ENCODE data around the gene ABCA2. TPM values are rescaled to one million over a fixed set of nuclear protein-coding genes. Genes with fewer than 3 reads are reported as not detected.
"Not testable (repeated sequence)": the region's sequence is repeated elsewhere in the genome, so short reads cannot be mapped to it uniquely, and the experiment has no call there.

Gene ABCA2
- total and polyA plus RNA-seq, 11 donors: 13.1 to 44.3 (median 30.6) TPM

DNA sequence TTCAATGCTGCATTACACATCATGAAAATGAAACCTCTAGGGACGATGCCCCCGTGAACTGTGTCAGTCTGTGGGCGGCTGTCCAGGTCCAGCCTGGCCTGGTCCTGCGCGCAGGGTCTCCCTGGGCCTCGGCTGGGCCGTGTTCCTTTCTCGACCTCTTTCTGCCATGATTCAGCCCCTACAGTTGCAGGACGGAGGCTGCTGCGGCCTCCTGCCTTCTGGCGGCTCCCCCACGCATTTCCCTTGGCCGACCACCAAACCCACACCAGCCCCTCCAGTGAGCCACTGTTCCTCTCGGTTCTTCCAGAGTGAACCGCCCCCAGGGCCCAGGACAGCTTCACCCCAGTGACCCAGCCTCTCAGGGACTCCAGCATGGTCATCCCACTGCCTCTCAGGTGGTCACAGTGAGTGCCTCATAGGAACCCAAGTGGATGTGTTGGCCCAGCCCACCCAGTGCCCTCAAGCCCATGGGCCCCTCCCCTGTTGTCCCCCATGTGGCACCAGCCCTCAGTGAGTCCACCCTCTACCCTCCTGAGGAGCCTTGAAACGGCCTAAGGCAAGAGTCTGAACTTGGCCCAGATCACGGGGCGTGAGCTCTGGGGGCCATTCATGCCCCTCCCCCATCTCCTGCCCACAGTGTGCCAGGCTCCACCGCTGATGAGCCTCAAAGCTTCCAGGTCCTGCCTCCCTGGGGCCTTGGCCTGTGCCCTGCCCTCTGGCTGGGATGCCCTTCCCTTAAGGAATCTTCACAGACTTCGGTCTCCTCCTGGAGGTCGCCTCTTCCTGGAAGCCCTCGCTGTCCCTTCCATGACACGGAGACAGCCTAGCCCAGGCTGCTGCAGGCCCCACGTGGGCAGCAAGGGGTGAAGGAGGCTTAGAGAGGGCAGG lies 21.7 kb downstream of the ABCA2 start:
- ATAC-seq (peak in 3 of 4 donors; percentile 16 to 34 (median 32)), DNase-seq (no peak)
- WGBS, 4 donors: 65 to 76% (median 70%) methylated on average over 21 to 24 of the region's 24 CpGs
- H3K4me1 ChIP-seq: peaks cover 0 to 8% (median 0%) of the 10 kb centered on the region in 12 donors
- no peak overlapping the region for H3K27ac ChIP-seq
- intact Hi-C loops (cut with DNase I): no loop called here
- H3K36me3 ChIP-seq: peaks cover 0 to 25% (median 10%) of the 10 kb centered on the region in 9 donors
- H3K27me3 ChIP-seq: no peaks in the 10 kb centered on the region
- H3K9me3 ChIP-seq: peaks cover 0 to 6% (median 0%) of the 10 kb centered on the region in 12 donors
- TF ChIP-seq, protein P1, sequence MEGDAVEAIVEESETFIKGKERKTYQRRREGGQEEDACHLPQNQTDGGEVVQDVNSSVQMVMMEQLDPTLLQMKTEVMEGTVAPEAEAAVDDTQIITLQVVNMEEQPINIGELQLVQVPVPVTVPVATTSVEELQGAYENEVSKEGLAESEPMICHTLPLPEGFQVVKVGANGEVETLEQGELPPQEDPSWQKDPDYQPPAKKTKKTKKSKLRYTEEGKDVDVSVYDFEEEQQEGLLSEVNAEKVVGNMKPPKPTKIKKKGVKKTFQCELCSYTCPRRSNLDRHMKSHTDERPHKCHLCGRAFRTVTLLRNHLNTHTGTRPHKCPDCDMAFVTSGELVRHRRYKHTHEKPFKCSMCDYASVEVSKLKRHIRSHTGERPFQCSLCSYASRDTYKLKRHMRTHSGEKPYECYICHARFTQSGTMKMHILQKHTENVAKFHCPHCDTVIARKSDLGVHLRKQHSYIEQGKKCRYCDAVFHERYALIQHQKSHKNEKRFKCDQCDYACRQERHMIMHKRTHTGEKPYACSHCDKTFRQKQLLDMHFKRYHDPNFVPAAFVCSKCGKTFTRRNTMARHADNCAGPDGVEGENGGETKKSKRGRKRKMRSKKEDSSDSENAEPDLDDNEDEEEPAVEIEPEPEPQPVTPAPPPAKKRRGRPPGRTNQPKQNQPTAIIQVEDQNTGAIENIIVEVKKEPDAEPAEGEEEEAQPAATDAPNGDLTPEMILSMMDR (IDR thresholded peaks at IDR 0.05): no peak
- no peak for TF ChIP-seq POLR2A (IDR thresholded peaks at IDR 0.05)
- H3K4me3 ChIP-seq: no peak overlapping the region

DNA sequence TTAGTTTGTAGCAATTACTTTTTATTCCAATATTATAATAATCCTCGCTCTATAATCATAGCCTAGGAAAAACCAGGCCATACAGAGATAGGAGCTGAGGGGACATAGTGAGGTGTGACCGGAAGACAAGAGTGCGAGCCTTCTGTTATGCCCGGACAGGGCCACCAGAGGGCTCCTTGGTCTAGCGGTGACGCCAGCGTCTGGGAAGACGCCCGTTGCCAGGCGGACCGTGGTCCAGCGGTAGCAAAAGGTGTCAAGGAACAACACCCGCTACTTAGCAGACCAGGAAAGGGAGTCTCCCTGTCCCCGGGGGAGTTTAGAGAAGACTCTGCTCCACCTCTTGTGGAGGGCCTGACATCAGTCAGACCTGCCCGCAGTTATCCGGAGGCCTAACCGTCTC lies 23.8 kb downstream of the ABCA2 start:
- H3K4me3 ChIP-seq; H3K27me3 ChIP-seq; DNase-seq; H3K27ac ChIP-seq; intact Hi-C loops (cut with DNase I); ATAC-seq; H3K9me3 ChIP-seq: not testable (repeated sequence)
- TF ChIP-seq, protein P1 (IDR thresholded peaks at IDR 0.05): peak; percentile 8 to 48 (median 28)
- WGBS, 4 donors: 34 to 47% (median 43%) methylated on average over 17 of the region's 17 CpGs
- Histone ChIP-seq H3K4me1 (peaks cover 0 to 28% (median 0%) of the 10 kb centered on the region in 12 donors), H3K36me3 (peaks cover 0 to 11% (median 0%) of the 10 kb centered on the region in 9 donors)

DNA sequence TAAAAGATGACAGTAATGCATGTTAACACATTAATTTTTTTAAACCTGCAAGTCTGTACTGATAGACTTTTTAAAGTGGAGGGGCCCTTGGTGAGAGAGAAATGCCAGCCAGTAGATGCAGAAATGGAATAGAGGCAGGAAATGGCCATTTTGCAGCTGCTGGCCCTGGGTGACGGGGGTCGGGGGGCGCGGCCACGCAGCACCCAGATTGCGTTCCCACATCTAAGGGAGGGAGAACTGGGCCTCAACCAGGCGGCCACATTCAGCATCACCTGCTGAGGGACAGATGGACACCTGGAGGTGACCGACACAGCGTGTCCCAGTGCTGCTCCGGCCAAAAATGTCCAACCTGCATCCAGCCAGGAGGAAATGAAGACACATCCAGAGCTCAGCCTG lies 25.4 kb downstream of the ABCA2 start:
- Histone ChIP-seq H3K4me3 (no peak overlapping the region), H3K27me3 (peaks cover 0 to 5% (median 0%) of the 10 kb centered on the region in 9 donors), H3K4me1 (peaks cover 0 to 44% (median 0%) of the 10 kb centered on the region in 12 donors), H3K36me3 (peaks cover 0 to 2% (median 0%) of the 10 kb centered on the region in 9 donors), H3K27ac (no peak overlapping the region), H3K9me3 (peaks cover 0 to 6% (median 0%) of the 10 kb centered on the region in 12 donors)
- DNase-seq (no peak), ATAC-seq (no peak)
- TF ChIP-seq POLR2A (IDR thresholded peaks at IDR 0.05): no peak
- TF ChIP-seq, protein P1 (IDR thresholded peaks at IDR 0.05): no peak
- intact Hi-C loops (cut with DNase I): no loop called here
- WGBS, 4 donors: 84 to 90% (median 85%) methylated on average over 9 to 10 of the region's 10 CpGs

DNA sequence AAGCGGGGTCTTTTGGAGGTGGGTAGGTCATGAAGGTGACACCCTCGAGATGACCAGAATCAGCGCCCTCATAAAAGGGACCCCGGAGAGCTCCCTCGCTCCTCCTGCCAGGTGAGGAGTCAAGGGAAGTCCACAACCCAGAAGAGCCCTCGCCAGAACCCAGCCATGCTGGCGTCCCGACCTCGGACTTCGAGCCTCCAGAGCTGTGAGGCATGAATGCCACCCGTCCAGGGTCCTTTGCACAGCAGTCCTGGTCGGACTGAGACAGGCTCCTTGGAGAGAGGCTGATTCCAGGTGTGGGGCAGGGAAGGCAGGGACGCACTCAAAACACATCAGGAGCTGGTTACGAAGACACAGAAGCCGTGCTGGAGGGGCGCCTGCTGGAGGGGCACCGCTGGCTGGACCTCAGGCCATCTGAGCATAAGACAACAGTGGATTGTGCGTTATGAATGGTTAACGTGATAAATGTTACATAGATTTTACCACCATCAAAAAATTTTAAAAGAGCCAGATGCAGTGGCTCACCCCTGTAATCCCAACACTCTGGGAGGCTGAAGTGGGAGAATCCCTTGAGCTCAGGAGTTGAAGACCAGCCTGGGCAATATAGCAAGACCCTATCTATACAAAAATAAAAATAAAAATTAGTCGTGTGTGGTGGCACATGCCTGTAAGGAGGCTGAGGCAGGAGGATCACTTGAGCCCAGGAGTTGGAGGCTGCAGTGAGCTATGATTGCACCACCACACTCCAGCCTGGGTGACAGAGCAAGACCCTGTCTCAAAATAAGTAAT lies 26.0 kb downstream of the ABCA2 start:
- peaks cover 0 to 5% (median 0%) of the 10 kb centered on the region in 9 donors for H3K27me3 ChIP-seq
- peaks cover 0 to 50% (median 0%) of the 10 kb centered on the region in 12 donors for H3K4me1 ChIP-seq
- no peak overlapping the region for H3K27ac ChIP-seq
- ATAC-seq (no peak), DNase-seq (no peak)
- no peaks in the 10 kb centered on the region for H3K36me3 ChIP-seq
- H3K4me3 ChIP-seq: no peak overlapping the region
- TF ChIP-seq, protein P1 (IDR thresholded peaks at IDR 0.05): no peak
- no peak for TF ChIP-seq POLR2A (IDR thresholded peaks at IDR 0.05)
- 85 to 88% (median 87%) methylated on average over 20 of the region's 20 CpGs for WGBS, 4 donors
- intact Hi-C loops (cut with DNase I): no loop called here
- H3K9me3 ChIP-seq: peaks cover 0 to 6% (median 0%) of the 10 kb centered on the region in 12 donors
